ENCODE data around the gene HCLS1.
"Not testable (repeated sequence)": the region's sequence is repeated elsewhere in the genome, so short reads cannot be mapped to it uniquely, and the experiment has no call there.

The HCLS1 gene

DNA sequence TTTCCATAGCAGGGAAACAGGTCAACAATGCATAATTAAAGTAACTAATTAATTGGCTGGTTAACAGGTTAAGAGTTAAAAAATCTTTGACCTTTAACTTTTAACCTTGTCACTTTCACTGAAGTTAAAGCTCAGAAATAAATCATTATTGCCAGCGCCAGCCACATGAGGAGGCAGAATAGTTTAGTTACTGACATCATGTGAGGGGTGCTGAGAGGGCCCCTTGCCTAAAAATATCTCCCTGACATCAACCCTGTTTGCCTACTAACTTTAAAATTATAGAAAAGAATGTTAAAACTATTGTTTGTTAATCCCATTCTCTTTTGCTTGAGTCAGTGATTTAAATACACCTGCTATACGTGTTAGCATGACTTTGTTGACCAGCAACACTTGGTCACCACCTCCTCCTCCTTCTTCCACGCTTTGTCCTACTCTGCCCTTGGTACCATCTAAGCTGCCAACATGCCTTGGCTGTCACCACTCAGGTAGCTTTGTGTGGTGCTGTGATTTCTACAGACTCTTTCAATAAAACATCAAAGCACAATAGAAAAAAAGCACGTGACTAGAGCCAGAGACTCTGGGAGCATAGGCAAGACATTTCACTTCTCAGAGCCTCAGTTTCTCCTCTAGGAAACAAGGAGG is 64.8 kb downstream of the HCLS1 start:
- DNase-seq (ENCODE audit: low read depth, low spot score): no peak

DNA sequence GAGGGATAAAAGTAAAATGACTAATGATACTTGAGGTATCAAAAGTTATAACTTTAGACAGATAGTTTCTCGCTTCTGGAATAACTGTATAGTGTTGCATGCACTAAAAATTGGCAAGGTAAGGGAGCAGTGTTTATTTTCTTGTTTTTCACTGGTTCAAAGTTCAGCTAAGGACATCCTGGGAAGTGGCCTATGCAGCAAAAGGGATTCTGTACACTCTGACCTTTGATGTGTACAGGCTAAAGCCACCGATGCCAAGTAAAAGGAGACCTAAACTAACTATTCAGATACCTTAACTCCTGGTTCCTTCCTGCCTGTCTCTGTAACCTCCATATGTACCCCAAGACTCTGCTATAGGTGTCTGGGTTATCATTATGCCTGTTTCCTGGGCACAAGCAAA is 65.9 kb downstream of the HCLS1 start:
- DNase-seq (ENCODE audit: low read depth, low spot score): no peak

DNA sequence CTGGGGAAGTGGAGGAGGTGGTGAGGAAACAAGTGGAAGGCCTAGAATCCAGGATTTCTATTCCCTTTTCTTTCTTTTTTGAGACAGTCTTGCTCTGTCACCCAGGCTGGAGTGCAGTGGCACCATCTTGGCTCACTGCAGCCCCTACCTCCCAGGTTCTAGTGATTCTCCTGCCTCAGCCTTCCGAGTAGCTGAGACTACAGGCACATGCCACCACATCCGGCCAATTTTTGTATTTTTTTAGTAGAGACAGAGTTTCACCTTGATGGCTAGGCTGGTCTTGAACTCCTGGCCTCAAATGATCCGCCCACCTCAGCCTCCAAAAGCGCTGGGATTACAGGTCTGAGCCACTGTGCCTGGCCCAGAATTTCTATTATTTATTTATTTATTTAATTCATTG is 66.9 kb downstream of the HCLS1 start:
- DNase-seq (ENCODE audit: low read depth, low spot score): not testable (repeated sequence)

DNA sequence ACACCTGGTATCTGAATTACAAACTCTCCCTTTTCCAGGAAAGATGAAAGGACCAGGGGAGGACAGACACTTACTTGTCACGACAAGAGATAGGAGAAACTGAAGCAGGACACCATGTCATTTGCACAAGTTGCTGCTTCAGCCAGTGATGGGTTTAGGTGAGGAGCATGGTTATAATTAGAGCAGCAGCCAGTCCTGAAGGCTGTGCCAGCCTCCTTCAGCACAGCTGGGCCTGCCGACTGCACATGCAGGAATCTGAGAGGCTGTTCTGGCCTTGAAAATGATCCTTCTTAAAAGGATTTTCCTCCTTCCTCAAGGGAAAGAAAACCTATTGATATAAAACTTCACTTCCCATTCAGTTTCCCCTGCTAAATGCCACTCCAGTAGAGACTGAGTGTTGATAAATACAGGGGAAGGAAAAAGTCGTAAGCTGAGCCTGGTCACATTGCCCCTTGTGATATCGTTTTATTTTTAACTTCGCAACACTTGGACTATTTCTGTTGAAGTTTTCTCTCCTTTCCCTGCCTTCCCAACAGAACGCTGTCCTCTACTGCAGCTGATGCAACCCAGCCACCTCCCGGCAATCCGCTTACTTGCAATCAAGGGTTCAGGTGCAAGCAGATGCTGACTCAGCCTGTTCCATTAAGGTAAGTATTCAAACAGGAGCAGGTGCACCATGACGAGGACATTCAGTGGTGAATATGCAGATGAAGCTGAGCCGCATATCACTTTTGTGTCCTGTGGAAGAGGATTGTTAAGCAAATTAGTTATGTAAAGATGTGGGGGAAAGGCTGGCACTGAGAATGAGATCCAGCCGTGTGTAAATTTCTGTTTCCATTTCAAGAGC is 67.6 kb downstream of the HCLS1 start, which contains the start of gene FBXO40:
TSS of gene FBXO40 (plus strand) at position 524 of the 847 bp plus-strand sequence. CDS start 27,197 bp downstream, outside the sequence.
- DNase-seq (ENCODE audit: low read depth, low spot score): no peak

DNA sequence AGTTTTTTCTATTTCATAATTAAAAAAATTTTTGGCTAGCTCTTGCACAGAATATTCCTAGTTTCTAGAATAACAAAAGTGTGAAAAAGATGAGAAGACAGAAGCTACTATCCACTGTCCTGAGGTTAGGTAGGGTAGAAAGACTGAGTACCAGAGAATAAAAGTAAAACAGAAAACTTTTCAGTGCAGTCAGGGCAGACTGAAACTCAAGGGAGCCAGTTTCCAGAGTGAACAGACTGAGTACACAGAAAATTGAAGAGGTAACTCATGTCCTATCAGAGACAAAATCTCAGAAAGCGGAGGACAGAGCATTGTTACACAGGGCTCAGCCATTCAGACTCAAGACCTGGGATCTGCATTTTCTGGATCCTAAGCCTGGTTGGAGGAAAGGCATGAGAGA is 76.3 kb downstream of the HCLS1 start:
- no peak for DNase-seq (ENCODE audit: low read depth, low spot score)

DNA sequence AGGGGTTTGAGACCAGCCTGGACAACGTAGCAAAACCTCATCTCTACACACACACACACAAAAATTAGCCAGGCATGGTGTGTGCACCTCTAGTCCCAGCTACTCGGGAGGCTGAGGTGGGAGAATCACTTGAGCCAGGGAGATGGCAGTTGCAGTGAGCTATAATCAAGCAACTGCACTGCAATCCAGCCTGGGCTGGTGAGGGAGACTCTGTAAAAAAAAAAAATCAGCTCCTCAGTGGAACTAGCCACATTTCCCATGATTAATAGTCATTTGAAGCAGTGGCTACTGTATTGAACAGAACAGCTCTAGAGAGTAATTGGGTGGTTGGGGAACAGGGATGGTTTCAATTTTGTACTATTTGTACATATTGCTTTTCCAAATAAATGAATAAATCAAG is 79.0 kb downstream of the HCLS1 start:
- DNase-seq (ENCODE audit: low read depth, low spot score): no peak

Data from activated CD4-positive, CD25-positive, alpha-beta regulatory T cell treated with anti-CD3 and anti-CD28 coated beads, Interleukin-2, amount 50 U/mL, for 16 hours (primary cell).